Left hindlimb (tissue), 1 donor: Measurements from ENCODE around the gene EHHADH.
"Not testable (repeated sequence)": the region's sequence is repeated elsewhere in the genome, so short reads cannot be mapped to it uniquely, and the experiment has no call there.

Experiments
- DNase-seq: peaks from one replicate; pipeline ENCODE4 v3.0.0-alpha.2; 2018

The EHHADH gene

DNA sequence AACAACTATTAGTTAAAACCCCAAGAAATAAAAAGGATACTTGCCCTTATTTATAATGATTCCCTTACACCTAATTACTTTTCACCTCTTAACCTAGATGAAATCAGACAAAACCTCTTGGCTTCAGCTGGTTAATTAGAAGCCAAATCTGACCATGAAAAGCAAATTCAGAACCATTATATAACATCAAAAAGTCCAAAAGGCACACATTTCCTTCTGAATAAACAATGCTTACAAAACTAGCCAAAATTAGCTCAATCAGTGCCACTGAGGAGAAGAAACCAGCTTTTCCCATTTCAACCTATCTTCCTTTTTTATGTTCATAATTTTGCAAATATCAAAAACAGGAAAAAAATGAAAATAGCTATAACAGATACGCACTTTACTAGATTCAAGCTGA lies 3.2 kb downstream of the EHHADH start:
- no peak for DNase-seq

DNA sequence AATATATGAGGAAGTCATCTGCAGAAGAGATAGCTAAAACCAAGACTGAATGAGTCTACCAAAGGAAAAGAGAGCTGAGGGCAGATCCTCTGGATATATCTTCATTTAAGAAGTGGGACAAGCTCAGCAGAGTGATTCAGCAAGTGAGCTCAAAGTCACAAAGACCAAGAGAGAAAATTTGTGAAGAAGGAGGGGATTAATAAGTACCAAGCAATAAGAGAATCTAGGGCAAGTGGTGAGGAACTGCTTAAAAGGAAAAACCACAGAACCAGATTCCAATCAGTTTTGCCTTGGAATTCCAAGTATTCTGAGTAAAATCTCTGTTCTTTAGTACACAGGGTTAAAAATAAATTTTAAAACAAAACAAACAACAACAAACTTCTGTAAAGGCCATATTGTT lies 3.6 kb downstream of the EHHADH start:
- no peak for DNase-seq

- DNase-seq, result no peak
Observed at GRCh38 chr3:185242642-185243041, 11.2 kb downstream of the EHHADH start.

- no peak for DNase-seq
Observed at GRCh38 chr3:185236969-185237368, 16.9 kb downstream of the EHHADH start.

GRCh38 chr3:185233328-185233727 lies 20.5 kb downstream of the EHHADH start:
- DNase-seq, result no peak

- DNase-seq, result not testable (repeated sequence)
Observed at GRCh38 chr3:185226526-185226925, 27.3 kb downstream of the EHHADH start.

GRCh38 chr3:185225523-185225922 lies 28.3 kb downstream of the EHHADH start:
- no peak for DNase-seq

GRCh38 chr3:185225080-185225479 lies 28.8 kb downstream of the EHHADH start:
- no peak for DNase-seq

GRCh38 chr3:185221203-185221602 lies 32.6 kb downstream of the EHHADH start:
- DNase-seq, result no peak

GRCh38 chr3:185216607-185216958 lies 37.3 kb downstream of the EHHADH start:
- no peak for DNase-seq

DNA sequence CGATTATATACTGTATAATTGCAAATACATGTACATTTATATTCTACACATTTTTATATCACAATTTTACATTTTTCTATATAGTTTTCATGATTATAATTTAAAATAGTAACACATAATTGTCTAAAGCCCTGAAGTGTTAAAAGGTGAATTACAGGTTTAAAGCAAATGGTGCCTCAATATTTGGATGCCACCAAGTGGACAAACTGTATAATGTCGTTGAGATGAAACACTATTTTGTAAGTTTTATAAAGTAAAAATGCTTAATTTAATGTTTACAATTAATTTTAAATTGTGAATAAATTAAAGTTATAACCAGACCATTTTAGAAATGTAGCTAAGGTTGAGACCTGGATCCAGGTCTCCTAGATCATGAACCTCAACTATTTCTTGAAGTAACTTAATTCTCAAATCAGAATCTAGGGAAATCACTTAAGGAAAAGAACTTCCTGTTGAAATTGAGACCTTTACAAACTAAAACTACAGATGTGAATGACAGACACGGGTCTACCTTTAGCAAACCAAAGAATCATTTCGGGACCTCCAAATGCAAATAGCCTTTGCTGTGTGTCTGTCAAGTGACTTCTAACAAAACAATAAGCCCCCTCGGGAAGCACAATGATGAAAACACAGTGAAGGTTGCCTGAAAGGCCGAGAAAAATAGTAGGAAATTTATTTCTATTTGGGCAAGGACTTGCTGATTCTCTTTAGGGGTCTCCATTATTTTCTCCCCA lies 37.8 kb downstream of the EHHADH start:
- no peak for DNase-seq

DNA sequence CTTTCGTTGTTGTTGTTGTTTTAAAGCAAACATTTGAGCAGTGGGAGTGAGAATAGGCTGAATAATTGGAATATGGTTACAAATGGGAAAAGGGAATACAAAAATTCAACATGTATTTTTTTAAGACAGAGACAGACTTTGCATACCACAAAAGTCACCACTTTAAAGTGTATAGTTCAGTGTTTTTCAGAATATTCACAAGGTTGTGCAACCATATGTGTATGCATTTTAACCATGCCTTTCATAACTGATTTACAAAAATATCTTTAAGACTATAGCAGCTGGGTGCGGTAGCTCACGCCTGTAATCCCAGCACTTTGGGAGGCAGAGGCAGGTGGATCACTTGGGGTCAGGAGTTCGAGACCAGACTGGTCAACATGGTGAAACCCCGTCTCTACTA lies 41.3 kb downstream of the EHHADH start:
- DNase-seq, result no peak

DNA sequence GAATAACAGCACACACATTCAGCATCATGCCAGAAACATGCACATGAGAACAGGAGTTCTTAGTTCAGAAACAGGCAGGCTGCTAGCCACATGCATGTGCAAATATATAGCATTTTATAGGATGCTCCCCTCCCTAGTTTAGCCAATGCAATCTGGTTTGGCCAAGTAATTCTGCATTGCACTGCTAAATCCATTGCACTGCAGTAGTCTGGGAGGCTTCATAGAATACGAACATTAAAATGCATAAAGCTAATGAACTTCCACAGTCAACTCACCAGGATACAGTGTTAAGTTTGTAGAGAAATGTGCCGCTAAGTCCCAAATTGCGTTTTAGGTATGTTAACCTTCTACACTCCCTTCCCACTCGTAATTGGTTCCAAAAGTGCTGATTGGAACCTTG lies 41.8 kb downstream of the EHHADH start:
- DNase-seq, result no peak

DNA sequence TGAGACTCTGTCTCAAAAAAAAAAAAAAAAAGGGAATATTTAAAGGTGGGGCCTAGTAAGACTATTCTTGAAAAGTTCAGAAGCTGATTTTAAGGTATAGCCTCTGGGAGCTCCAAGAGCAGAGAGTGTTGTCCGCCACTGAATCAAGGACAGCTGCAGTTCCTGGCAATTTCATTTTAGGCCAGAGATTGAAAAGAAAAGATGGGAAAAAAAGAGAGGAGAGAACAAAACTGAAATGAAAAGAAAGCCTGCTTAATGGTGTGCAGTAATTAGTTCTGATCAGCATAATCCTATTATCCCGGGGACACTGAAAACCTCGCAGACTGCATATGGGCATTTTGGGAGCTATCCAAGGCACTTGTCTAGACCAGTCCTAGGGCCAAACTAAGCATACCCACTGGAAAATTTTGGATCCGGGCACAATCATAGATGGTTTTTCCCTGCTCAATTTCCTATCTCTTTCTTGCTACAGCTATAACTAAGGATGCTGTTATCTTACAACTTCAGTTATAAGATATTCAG lies 43.2 kb downstream of the EHHADH start:
- DNase-seq, result no peak

GRCh38 chr3:185208823-185209222 lies 45.0 kb downstream of the EHHADH start:
- no peak for DNase-seq

- DNase-seq, result no peak
Observed at GRCh38 chr3:185207931-185208746, 45.7 kb downstream of the EHHADH start.

DNA sequence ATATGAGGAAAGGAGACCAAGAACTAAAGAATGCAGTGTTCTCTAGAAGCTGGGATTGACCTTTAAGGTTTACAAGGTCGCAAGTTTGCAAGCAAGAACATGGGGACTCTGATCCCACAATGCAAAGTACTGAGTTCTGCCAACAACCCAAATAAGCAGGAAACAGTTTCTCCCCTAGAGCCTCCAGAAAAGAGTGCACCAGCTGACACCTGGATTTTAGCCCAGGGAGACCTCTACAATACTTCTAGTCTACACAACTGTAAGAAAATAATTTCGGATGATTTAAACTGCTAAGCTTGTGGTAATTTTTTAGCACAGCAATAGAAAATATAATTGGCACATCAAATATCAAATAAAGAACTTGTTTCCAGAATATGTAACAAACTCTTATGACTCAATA lies 46.4 kb downstream of the EHHADH start:
- DNase-seq, result no peak

- no peak for DNase-seq
Observed at GRCh38 chr3:185205865-185206264, 48.0 kb downstream of the EHHADH start.

- no peak for DNase-seq
Observed at GRCh38 chr3:185204894-185205293, 49.0 kb downstream of the EHHADH start.

- no peak for DNase-seq
Observed at GRCh38 chr3:185200639-185201038, 53.2 kb downstream of the EHHADH start.

GRCh38 chr3:185199671-185200070 lies 54.2 kb downstream of the EHHADH start:
- DNase-seq, result no peak

DNA sequence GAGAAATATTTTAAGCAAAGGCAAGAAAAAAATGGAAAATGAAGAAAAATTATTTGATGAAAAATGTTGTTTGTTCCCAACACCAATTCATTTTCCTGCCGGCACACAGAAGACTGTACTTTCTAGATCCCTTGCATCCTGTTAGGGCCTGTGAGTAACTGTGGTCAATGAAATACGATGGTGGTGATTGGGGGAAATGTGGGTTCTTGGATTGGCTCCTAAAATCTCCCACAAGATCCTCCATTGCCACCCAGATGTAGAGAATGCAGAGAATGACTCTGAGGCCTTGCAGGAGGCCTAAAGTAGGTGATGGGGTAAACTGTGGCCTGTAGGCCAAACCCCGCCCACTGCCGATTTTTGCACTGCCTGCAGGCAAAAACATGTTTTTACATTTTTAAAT lies 54.6 kb downstream of the EHHADH start:
- DNase-seq, result no peak

- no peak for DNase-seq
Observed at GRCh38 chr3:185197068-185197467, 56.8 kb downstream of the EHHADH start.

- DNase-seq, result no peak
Observed at GRCh38 chr3:185195652-185196051, 58.2 kb downstream of the EHHADH start.
